GM23338 (cell line): Measurements from ENCODE around the gene ZNF592. TPM values are rescaled to one million over a fixed set of nuclear protein-coding genes. Genes with fewer than 3 reads are reported as not detected.

ENCODE experiments used
- CREB1 ChIP-seq: fragments of 250-450 bp; sonication (Bioruptor Pico); IDR thresholded peaks from 2 replicates; pipeline ENCODE4 v1.5.0; 2020; ENCODE audit warnings: low read depth, mild to moderate bottlenecking, moderate library complexity
- CTCF ChIP-seq, 2 experiments: fragments of 200-600 bp in 1 of 2; sonication (generic) in 1 of 2; conservative IDR thresholded peaks; 2 replicates each; pipeline versions ENCODE4 v1.5.1 to v1.6.1; 2016 to 2017; ENCODE audit warnings: antibody characterized with exemption in 2 of 2, low read depth in 2 of 2, mild to moderate bottlenecking in 2 of 2, moderate library complexity in 1 of 2
- JUNB ChIP-seq: IDR thresholded peaks from one replicate; pipeline ENCODE4 v1.6.1; 2016; ENCODE audit warnings: antibody characterized with exemption; ENCODE audit not compliant: unreplicated experiment
- NANOG ChIP-seq: IDR thresholded peaks from 2 replicates; pipeline ENCODE4 v1.6.1; 2016; ENCODE audit warnings: antibody characterized with exemption, borderline replicate concordance
- ZNF331 ChIP-seq: fragments of 250-450 bp; sonication (Bioruptor Pico); IDR thresholded peaks from 2 replicates; pipeline ENCODE4 v1.5.0; 2020; ENCODE audit warnings: low read depth, mild to moderate bottlenecking, moderate library complexity
- polyA plus RNA-seq: library from polyadenylated mRNA; unstranded; fragments of >200 nt; fragmentation: Nextera tagmentation; extraction: Ambion mirVana; gene quantifications from 2 replicates; pipeline ENCODE4 v1.2.1, GENCODE V29; 2016
- total RNA-seq: library from RNA; depleted of rRNA; stranded (reverse); fragments of >200 nt; shearing (Covaris generic); gene quantifications from 2 replicates; pipeline ENCODE4 v1.2.3, GENCODE V29; 2014
- TF ChIP-seq, protein P1 (sequence below): fragments of 250-450 bp; sonication (Bioruptor Pico); IDR thresholded peaks from 2 replicates; pipeline ENCODE4 v1.5.0; 2020; ENCODE audit warnings: mild to moderate bottlenecking, moderate library complexity
- TF ChIP-seq, protein P2 (sequence below): IDR thresholded peaks from 2 replicates; pipeline ENCODE4 v1.6.1; 2016; ENCODE audit warnings: antibody characterized with exemption

The ZNF592 gene
- total and polyA plus RNA-seq, 2 experiments from 2014 or later: 4.4 to 21.4 TPM

DNA sequence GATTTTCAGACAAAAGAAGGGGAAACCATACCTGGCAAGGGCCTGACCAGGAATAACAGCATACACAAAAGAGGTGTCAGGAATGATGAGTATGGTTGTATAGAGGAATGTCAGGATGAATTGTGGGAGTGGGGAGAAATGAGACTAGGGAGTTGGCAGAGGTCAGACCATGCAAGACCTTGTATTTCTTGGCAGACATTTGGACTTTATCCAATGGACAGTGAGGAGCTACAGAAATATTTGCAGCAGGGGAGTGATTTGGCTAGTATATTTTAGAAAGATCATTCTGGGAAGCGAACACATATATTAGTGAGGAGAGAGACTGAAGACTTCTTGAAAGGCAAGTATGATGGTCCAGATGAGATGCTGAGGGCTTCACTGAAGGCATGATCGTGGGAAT, 43.4 kb downstream of the ZNF592 start (continued):
- TF ChIP-seq, protein P1, sequence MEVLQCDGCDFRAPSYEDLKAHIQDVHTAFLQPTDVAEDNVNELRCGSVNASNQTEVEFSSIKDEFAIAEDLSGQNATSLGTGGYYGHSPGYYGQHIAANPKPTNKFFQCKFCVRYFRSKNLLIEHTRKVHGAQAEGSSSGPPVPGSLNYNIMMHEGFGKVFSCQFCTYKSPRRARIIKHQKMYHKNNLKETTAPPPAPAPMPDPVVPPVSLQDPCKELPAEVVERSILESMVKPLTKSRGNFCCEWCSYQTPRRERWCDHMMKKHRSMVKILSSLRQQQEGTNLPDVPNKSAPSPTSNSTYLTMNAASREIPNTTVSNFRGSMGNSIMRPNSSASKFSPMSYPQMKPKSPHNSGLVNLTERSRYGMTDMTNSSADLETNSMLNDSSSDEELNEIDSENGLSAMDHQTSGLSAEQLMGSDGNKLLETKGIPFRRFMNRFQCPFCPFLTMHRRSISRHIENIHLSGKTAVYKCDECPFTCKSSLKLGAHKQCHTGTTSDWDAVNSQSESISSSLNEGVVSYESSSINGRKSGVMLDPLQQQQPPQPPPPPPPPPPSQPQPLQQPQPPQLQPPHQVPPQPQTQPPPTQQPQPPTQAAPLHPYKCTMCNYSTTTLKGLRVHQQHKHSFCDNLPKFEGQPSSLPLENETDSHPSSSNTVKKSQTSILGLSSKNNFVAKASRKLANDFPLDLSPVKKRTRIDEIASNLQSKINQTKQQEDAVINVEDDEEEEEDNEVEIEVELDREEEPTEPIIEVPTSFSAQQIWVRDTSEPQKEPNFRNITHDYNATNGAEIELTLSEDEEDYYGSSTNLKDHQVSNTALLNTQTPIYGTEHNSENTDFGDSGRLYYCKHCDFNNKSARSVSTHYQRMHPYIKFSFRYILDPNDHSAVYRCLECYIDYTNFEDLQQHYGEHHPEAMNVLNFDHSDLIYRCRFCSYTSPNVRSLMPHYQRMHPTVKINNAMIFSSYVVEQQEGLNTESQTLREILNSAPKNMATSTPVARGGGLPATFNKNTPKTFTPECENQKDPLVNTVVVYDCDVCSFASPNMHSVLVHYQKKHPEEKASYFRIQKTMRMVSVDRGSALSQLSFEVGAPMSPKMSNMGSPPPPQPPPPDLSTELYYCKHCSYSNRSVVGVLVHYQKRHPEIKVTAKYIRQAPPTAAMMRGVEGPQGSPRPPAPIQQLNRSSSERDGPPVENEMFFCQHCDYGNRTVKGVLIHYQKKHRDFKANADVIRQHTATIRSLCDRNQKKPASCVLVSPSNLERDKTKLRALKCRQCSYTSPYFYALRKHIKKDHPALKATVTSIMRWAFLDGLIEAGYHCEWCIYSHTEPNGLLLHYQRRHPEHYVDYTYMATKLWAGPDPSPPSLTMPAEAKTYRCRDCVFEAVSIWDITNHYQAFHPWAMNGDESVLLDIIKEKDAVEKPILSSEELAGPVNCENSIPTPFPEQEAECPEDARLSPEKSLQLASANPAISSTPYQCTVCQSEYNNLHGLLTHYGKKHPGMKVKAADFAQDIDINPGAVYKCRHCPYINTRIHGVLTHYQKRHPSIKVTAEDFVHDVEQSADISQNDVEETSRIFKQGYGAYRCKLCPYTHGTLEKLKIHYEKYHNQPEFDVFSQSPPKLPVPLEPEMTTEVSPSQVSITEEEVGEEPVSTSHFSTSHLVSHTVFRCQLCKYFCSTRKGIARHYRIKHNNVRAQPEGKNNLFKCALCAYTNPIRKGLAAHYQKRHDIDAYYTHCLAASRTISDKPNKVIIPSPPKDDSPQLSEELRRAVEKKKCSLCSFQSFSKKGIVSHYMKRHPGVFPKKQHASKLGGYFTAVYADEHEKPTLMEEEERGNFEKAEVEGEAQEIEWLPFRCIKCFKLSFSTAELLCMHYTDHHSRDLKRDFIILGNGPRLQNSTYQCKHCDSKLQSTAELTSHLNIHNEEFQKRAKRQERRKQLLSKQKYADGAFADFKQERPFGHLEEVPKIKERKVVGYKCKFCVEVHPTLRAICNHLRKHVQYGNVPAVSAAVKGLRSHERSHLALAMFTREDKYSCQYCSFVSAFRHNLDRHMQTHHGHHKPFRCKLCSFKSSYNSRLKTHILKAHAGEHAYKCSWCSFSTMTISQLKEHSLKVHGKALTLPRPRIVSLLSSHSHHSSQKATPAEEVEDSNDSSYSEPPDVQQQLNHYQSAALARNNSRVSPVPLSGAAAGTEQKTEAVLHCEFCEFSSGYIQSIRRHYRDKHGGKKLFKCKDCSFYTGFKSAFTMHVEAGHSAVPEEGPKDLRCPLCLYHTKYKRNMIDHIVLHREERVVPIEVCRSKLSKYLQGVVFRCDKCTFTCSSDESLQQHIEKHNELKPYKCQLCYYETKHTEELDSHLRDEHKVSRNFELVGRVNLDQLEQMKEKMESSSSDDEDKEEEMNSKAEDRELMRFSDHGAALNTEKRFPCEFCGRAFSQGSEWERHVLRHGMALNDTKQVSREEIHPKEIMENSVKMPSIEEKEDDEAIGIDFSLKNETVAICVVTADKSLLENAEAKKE: no peak
- TF ChIP-seq, protein P2, sequence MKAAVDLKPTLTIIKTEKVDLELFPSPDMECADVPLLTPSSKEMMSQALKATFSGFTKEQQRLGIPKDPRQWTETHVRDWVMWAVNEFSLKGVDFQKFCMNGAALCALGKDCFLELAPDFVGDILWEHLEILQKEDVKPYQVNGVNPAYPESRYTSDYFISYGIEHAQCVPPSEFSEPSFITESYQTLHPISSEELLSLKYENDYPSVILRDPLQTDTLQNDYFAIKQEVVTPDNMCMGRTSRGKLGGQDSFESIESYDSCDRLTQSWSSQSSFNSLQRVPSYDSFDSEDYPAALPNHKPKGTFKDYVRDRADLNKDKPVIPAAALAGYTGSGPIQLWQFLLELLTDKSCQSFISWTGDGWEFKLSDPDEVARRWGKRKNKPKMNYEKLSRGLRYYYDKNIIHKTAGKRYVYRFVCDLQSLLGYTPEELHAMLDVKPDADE: no peak
- TF ChIP-seq ZNF331 (no peak), JUNB (no peak), CTCF (conservative IDR thresholded peaks at IDR 0.05; ENCODE audit: low read depth in 2 of 2) (no peak), CREB1 (CRISPR knock-in tag) (no peak), NANOG (no peak)
